ENCODE data around the gene EIPR1. TPM values are rescaled to one million over a fixed set of nuclear protein-coding genes. Genes with fewer than 3 reads are reported as not detected.
A peak's percentile ranks its signal among the peaks of the same experiment; 100 is the strongest.

The EIPR1 gene
- total and polyA plus RNA-seq, 10 of the 15 experiments (the other 5 are each of a cell fraction or from before 2014, with no cell fraction given): 23.6 to 61.2 (median 42.2) TPM

DNA sequence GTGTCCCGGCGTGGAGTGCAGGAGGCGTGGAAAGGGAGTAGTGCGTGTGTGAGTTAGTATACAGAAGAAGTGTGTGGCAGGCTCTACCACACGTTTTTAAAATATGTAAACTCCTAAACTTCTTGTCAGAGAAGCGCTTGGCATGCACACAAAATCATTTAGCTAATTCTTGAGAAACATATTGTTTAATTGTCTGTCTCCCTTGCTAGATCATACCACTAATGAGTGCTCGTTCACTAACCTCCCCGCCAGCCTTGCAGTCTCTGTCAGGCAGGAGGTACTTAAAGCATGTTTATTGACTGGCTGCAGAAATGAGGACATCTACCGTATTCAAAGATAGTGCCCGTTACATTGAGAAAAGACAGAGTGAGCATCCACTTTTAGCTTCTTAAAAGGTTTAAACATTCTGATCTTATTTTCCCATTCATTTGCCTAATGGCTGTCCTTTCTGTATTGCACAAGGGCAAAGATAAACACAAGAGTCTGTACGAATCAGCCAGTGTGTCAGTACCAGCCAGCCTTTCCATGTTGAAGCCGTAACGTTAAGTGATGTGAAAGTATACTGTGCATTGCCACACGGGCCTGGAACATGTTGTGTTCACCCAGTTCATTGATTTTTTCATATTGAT, 43.3 kb upstream of the EIPR1 start (continued):
- no peak for TF ChIP-seq MYB (IDR thresholded peaks at IDR 0.05; ENCODE audit: borderline replicate concordance, low read depth, low read length)

DNA sequence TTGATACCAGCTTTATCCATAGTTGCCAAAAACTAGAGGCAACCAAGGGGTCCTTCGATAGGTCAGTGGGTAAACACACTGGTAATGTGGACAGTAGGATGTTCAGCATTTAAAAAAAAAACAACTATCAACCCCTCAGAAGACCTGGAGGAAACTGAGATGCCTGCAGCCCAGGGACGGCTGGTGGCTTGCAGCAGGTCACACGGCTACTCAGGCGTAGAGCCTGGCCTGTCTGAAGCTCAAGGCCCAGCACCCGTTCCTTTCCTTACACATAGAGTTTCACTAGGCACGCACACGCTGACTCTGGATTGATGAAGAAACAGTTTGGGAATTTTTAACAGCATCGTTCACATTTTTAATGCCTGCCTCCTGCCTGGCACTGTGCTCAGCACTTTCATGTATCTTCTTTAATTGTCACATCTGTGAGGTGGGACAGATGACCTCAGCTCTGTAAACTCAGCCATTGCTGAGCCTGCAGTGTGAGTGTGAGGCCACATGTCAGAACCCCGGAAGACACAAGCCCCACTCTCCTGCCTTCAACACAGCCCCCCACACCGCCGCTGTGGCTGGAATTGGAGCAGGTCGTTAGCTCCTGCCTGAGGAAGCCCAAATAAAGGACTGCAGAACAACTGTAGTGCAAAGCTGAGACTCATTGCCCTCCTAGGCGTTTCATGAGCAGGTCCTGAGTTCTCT, 42.6 kb upstream of the EIPR1 start:
- CTCF ChIA-PET: interaction anchor here (0.5 to 1.2 kb wide), 2 partner anchors 15 to 42 kb away, joined by 3 to 8 read pairs; no protein-coding TSS in a partner anchor

More for the DNA sequence above, 42.6 kb upstream of the EIPR1 start:
- peaks cover 3 to 28% of the 10 kb centered on the region in 2 experiments for H3K36me3 ChIP-seq (ENCODE audit: control insufficient read depth in 2 of 2, insufficient read depth in 2 of 2, low read length in 1 of 2)
- TF ChIP-seq CREM (IDR thresholded peaks at IDR 0.05; ENCODE audit: low read depth): no peak
- TF ChIP-seq ZNF217 (IDR thresholded peaks at IDR 0.05): no peak
- no peak for TF ChIP-seq SREBF2 (IDR thresholded peaks at IDR 0.05; ENCODE audit: low read length)
- no peak for TF ChIP-seq MEF2B (IDR thresholded peaks at IDR 0.05; ENCODE audit: partially characterized antibody, poor library complexity, severe bottlenecking)
- no peak for TF ChIP-seq EZH2 (IDR thresholded peaks at IDR 0.05; ENCODE audit: borderline replicate concordance, control insufficient read depth, low read depth, low read length)
- FAIRE-seq (no peak), DNase-seq (ENCODE audit: low read depth, low spot score) (no peak), ATAC-seq (no peak)
- no peaks in the 10 kb centered on the region; the same call in 2 of the 3 replicates for H3K9me3 ChIP-seq (replicated peaks; ENCODE audit: control insufficient read depth, insufficient read depth, low read length)
- peak overlapping the region; percentile 40; the same call in 1 of the 2 replicates for H3K27ac ChIP-seq (ENCODE audit: control insufficient read depth, insufficient read depth)
- POLR2A ChIA-PET: no interaction called here
- H3K27me3 ChIP-seq (replicated peaks in 1 of 2; ENCODE audit: control insufficient read depth in 2 of 2, insufficient read depth in 2 of 2, low read length in 1 of 2): no peaks in the 10 kb centered on the region
- intact Hi-C loops (cut with micrococcal nuclease; ENCODE audit: unreplicated experiment): no loop called here
- no peak overlapping the region for H3K9ac ChIP-seq (ENCODE audit: control insufficient read depth, insufficient read depth, low read length)
- no peak overlapping the region for H3K4me3 ChIP-seq
- RAD21 ChIA-PET (ENCODE audit: unreplicated experiment): interaction anchor here (0.8 to 1.3 kb wide), 2 partner anchors 42 to 232 kb away, joined by 3 to 5 read pairs; partner anchors contain the start of gene EIPR1
- no peaks in the 10 kb centered on the region for H4K20me1 ChIP-seq (ENCODE audit: control insufficient read depth, insufficient read depth)
- H3K79me2 ChIP-seq (ENCODE audit: control insufficient read depth, insufficient read depth, low read length): no peaks in the 10 kb centered on the region
- no TSS peak for BruUV-seq (replicated peaks)
- in situ Hi-C loops (cut with MboI): no loop called here
- H2AFZ ChIP-seq (ENCODE audit: control insufficient read depth, low read depth, low read length): no peak overlapping the region
- WGBS (ENCODE audit: insufficient coverage, insufficient replicate concordance, low lambda C conversion rate, missing lambda C conversion rate): 75% methylated on average over 13 of the region's 13 CpGs
- H3K4me2 ChIP-seq (ENCODE audit: control insufficient read depth, insufficient read depth): no peak overlapping the region
- SMC1A ChIA-PET (ENCODE audit: uncharacterized antibody, unreplicated experiment): interaction anchor here (0.7 to 1.4 kb wide), 3 partner anchors 15 to 232 kb away, joined by 3 to 4 read pairs (median 3); no protein-coding TSS in a partner anchor
- peaks cover 5% of the 10 kb centered on the region; the same call in 1 of the 2 replicates for H3K4me1 ChIP-seq (ENCODE audit: control insufficient read depth, insufficient read depth, low read length)
